Measurements from ENCODE around the gene KLRB1.

GRCh38 chr12:9625019-9625418 is 17.3 kb upstream of the KLRB1 start:
- TF ChIP-seq EP300 (IDR thresholded peaks at IDR 0.05; ENCODE audit: borderline replicate concordance in 1 of 2, low read depth in 1 of 2, low read length in 1 of 2) (no peak), CTCF (IDR thresholded peaks at IDR 0.05) (no peak), USF1 (IDR thresholded peaks at IDR 0.05; ENCODE audit: borderline replicate concordance, low read depth) (no peak), MEF2A (IDR thresholded peaks at IDR 0.05; ENCODE audit: borderline replicate concordance, low read depth) (no peak), EZH2phosphoT487 (IDR thresholded peaks at IDR 0.05; ENCODE audit: borderline replicate concordance, low read depth) (no peak), TCF12 (IDR thresholded peaks at IDR 0.05) (no peak), PBX3 (IDR thresholded peaks at IDR 0.05) (no peak)

Data from SK-N-SH (cell line).